Measurements from ENCODE around the gene COL20A1. TPM values are rescaled to one million over a fixed set of nuclear protein-coding genes. Genes with fewer than 3 reads are reported as not detected.

Gene COL20A1
- total and polyA plus RNA-seq, 2 of the 13 experiments (the other 11 are each of a cell fraction or from before 2014, with no cell fraction given) = not detected

DNA sequence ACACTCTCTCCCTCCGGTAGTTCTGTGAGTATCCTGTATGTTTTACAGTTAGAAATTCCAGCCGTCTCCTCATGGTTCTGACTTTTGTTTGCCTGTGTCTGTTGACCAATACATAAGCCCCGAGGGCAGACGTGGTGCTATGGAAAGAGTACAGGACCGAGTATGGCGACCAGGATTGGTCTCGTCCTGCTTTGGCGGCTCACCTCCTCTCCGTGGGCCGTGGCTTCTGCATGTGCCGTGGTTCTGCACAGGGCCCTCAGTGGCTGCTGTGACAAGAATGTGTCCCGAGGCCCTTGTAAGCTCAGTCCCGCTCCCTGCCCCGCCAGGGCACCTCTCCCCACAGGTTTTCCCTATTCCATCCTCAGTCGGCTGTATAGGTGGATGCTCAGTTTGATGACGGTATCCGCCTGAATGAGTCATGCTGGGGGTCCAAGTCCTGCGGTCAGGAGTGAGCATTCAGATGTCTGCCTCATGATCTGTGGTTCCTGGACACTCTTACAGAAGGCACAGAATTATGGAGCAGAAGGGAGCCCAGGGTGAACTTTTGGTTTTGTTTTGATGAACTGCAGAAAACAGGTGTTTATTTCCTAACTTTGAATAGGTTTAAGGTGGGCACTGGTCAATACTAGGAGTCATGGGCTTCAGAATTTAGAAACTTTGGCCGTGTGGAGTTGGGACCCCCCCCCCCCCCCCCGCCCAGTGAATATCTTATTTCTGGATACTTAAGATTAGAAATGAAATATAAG is 19.2 kb upstream of the COL20A1 start (continued):
- TF ChIP-seq, protein P1, sequence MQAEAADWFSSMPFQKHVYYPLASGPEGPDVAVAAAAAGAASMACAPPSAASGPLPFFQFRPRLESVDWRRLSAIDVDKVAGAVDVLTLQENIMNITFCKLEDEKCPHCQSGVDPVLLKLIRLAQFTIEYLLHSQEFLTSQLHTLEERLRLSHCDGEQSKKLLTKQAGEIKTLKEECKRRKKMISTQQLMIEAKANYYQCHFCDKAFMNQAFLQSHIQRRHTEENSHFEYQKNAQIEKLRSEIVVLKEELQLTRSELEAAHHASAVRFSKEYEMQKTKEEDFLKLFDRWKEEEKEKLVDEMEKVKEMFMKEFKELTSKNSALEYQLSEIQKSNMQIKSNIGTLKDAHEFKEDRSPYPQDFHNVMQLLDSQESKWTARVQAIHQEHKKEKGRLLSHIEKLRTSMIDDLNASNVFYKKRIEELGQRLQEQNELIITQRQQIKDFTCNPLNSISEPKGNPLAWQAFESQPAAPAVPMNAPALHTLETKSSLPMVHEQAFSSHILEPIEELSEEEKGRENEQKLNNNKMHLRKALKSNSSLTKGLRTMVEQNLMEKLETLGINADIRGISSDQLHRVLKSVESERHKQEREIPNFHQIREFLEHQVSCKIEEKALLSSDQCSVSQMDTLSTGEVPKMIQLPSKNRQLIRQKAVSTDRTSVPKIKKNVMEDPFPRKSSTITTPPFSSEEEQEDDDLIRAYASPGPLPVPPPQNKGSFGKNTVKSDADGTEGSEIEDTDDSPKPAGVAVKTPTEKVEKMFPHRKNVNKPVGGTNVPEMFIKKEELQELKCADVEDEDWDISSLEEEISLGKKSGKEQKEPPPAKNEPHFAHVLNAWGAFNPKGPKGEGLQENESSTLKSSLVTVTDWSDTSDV (CRISPR knock-in tag; IDR thresholded peaks at IDR 0.05) = no peak
- TF ChIP-seq ZNF652 (CRISPR knock-in tag; IDR thresholded peaks at IDR 0.05; ENCODE audit: borderline replicate concordance, low read depth) (no peak), ZNF879 (CRISPR knock-in tag; IDR thresholded peaks at IDR 0.05) (no peak), ZNF234 (CRISPR knock-in tag; conservative IDR thresholded peaks at IDR 0.05) (no peak), IKZF4 (CRISPR knock-in tag; IDR thresholded peaks at IDR 0.05; ENCODE audit: borderline replicate concordance, low read depth, not compliant biosample characterization) (peak; percentile 32), ZNF629 (CRISPR knock-in tag; conservative IDR thresholded peaks at IDR 0.05) (no peak), GATAD1 (CRISPR knock-in tag; IDR thresholded peaks at IDR 0.05) (peak; percentile 61), ZNF264 (CRISPR knock-in tag; IDR thresholded peaks at IDR 0.05) (0 out of 2 replicates have a peak, but pooled peaks have one; percentile 27), EED (CRISPR knock-in tag; IDR thresholded peaks at IDR 0.05) (peak; percentile 23; the same call in 1 of the 2 replicates), NFE2L2 (IDR thresholded peaks at IDR 0.05; ENCODE audit: low read length) (no peak), HDAC2 (CRISPR knock-in tag; IDR thresholded peaks at IDR 0.05) (no peak), ZNF124 (CRISPR knock-in tag; IDR thresholded peaks at IDR 0.05) (no peak)
- TF ChIP-seq, protein P2, sequence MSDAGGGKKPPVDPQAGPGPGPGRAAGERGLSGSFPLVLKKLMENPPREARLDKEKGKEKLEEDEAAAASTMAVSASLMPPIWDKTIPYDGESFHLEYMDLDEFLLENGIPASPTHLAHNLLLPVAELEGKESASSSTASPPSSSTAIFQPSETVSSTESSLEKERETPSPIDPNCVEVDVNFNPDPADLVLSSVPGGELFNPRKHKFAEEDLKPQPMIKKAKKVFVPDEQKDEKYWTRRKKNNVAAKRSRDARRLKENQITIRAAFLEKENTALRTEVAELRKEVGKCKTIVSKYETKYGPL (CRISPR knock-in tag; IDR thresholded peaks at IDR 0.05) = no peak
- TF ChIP-seq, protein P3, sequence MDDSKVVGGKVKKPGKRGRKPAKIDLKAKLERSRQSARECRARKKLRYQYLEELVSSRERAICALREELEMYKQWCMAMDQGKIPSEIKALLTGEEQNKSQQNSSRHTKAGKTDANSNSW (CRISPR knock-in tag; IDR thresholded peaks at IDR 0.05; ENCODE audit: borderline replicate concordance) = no peak; the same call in 1 of the 2 replicates
- TF ChIP-seq, protein P4, sequence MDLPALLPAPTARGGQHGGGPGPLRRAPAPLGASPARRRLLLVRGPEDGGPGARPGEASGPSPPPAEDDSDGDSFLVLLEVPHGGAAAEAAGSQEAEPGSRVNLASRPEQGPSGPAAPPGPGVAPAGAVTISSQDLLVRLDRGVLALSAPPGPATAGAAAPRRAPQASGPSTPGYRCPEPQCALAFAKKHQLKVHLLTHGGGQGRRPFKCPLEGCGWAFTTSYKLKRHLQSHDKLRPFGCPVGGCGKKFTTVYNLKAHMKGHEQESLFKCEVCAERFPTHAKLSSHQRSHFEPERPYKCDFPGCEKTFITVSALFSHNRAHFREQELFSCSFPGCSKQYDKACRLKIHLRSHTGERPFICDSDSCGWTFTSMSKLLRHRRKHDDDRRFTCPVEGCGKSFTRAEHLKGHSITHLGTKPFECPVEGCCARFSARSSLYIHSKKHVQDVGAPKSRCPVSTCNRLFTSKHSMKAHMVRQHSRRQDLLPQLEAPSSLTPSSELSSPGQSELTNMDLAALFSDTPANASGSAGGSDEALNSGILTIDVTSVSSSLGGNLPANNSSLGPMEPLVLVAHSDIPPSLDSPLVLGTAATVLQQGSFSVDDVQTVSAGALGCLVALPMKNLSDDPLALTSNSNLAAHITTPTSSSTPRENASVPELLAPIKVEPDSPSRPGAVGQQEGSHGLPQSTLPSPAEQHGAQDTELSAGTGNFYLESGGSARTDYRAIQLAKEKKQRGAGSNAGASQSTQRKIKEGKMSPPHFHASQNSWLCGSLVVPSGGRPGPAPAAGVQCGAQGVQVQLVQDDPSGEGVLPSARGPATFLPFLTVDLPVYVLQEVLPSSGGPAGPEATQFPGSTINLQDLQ (CRISPR knock-in tag; IDR thresholded peaks at IDR 0.05) = no peak
- TF ChIP-seq, protein P5, sequence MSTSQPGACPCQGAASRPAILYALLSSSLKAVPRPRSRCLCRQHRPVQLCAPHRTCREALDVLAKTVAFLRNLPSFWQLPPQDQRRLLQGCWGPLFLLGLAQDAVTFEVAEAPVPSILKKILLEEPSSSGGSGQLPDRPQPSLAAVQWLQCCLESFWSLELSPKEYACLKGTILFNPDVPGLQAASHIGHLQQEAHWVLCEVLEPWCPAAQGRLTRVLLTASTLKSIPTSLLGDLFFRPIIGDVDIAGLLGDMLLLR (CRISPR knock-in tag; IDR thresholded peaks at IDR 0.05) = peak; percentile 71; the same call in 1 of the 2 replicates
- TF ChIP-seq, protein P6, sequence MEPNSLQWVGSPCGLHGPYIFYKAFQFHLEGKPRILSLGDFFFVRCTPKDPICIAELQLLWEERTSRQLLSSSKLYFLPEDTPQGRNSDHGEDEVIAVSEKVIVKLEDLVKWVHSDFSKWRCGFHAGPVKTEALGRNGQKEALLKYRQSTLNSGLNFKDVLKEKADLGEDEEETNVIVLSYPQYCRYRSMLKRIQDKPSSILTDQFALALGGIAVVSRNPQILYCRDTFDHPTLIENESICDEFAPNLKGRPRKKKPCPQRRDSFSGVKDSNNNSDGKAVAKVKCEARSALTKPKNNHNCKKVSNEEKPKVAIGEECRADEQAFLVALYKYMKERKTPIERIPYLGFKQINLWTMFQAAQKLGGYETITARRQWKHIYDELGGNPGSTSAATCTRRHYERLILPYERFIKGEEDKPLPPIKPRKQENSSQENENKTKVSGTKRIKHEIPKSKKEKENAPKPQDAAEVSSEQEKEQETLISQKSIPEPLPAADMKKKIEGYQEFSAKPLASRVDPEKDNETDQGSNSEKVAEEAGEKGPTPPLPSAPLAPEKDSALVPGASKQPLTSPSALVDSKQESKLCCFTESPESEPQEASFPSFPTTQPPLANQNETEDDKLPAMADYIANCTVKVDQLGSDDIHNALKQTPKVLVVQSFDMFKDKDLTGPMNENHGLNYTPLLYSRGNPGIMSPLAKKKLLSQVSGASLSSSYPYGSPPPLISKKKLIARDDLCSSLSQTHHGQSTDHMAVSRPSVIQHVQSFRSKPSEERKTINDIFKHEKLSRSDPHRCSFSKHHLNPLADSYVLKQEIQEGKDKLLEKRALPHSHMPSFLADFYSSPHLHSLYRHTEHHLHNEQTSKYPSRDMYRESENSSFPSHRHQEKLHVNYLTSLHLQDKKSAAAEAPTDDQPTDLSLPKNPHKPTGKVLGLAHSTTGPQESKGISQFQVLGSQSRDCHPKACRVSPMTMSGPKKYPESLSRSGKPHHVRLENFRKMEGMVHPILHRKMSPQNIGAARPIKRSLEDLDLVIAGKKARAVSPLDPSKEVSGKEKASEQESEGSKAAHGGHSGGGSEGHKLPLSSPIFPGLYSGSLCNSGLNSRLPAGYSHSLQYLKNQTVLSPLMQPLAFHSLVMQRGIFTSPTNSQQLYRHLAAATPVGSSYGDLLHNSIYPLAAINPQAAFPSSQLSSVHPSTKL (CRISPR knock-in tag; IDR thresholded peaks at IDR 0.05) = peak; percentile 50
